ENCODE data around the gene RNF150. TPM values are rescaled to one million over a fixed set of nuclear protein-coding genes. Genes with fewer than 3 reads are reported as not detected.

Gene RNF150
- total RNA-seq, 1 donor from 2014 or later: under 0.01 TPM

DNA sequence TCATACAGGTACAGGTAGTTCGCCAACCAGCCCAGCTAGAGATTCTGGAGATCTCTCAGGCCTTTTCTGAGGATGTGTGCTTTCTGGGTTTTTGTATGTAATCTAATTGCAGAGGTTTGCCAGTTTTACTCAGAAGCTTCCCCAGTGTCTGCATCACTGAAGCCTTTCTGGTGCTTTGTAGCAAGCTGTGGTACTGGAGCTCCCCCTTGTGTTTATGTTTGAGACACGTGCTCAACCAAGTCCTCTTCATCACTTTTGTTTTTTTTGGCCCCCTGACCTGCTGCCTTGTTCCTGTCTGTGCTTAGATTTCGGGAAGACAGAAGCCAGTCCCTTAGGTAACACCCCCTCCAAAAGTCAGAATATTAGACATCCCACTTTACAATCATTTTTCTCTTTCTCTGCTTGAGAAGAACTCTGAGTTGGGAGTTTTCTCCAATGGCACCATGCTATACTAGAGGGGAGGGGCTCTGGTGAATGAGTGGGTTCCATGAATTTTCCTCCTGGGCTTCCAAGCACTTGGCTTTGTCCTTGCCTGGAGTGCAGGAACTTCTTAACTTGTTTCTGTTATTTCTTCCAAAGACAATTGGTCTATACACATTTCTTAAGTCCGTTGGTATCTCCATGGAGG is 248.7 kb downstream of the RNF150 start:
- DNase-seq (ENCODE audit: low read depth) (peak; percentile 67), FAIRE-seq (no peak)
- TF ChIP-seq CTCF (IDR thresholded peaks at IDR 0.05; ENCODE audit: insufficient read depth, low read length, severe bottlenecking): peak; percentile 89
- H3K27me3 ChIP-seq (ENCODE audit: control insufficient read depth, insufficient read depth, low read length): no peaks in the 10 kb centered on the region
- no peak overlapping the region for H3K4me3 ChIP-seq (ENCODE audit: low read depth, low read length)
- no peaks in the 10 kb centered on the region for H3K36me3 ChIP-seq (ENCODE audit: control insufficient read depth, insufficient read depth, low read length)

DNA sequence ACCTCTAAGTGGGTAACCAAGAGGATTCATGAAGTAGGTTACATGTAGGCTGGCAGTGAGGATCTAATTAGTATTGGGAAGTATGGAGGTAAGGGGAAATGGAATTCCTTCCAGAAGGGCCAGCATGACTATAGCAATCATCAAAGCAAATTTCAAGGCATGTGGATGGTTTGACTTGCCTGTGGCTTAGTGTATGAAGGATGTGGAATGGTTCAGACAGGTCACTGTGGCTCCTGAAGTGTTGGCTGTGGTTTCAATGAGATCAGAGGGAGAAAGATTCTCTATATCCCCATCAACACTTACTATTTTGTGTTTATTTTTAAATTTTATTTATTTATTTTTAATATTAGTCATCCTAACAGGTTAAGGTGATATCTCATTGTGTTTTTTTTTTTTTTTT is 255.5 kb downstream of the RNF150 start:
- no peak for FAIRE-seq
- DNase-seq (ENCODE audit: low read depth): no peak
- no peaks in the 10 kb centered on the region for H3K36me3 ChIP-seq (ENCODE audit: control insufficient read depth, insufficient read depth, low read length)

DNA sequence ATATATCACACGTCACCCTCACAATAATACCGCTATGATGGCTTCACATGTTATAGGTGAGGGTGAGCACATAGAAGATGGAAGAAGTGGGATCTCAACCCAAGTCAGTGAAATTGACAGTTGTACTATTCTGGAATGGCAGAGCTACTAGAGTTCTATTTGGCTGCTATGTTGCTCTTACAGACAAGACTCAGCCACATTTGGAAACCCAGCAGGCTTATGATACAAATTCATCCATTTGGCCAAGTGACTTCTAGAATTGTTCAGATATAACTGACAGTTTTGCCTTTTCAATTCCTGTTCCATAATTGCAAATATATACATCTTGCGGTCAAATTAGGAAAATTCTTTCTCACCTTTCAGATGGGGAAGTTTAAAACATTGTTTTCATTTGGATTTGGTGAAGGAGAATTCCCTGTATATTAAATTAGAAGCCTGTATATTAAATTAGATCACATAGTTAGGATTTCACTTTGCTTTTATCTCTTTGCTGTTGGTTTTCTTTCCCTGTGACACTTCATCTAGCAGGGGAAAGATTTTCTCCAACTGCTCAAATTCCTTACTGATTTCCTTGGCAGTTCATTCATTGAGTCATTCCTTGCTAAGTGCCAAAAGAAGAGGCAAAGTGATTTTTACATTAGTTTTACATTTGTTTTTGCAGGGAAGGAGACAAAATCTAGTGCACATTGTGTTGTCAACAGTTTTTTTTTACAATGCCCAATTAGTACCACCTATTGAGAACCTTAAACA is 256.5 kb downstream of the RNF150 start:
- FAIRE-seq (no peak), DNase-seq (ENCODE audit: low read depth) (no peak)
- TF ChIP-seq CTCF (IDR thresholded peaks at IDR 0.05; ENCODE audit: insufficient read depth, low read length, severe bottlenecking): no peak
- no peaks in the 10 kb centered on the region for H3K36me3 ChIP-seq (ENCODE audit: control insufficient read depth, insufficient read depth, low read length)
- H3K4me3 ChIP-seq (ENCODE audit: low read depth, low read length): no peak overlapping the region
- H3K27me3 ChIP-seq (ENCODE audit: control insufficient read depth, insufficient read depth, low read length): no peaks in the 10 kb centered on the region

More for the DNA sequence above, 255.5 kb downstream of the RNF150 start:
- Histone ChIP-seq H3K4me3 (ENCODE audit: low read depth, low read length) (no peak overlapping the region), H3K27me3 (ENCODE audit: control insufficient read depth, insufficient read depth, low read length) (no peaks in the 10 kb centered on the region)
- no peak for TF ChIP-seq CTCF (IDR thresholded peaks at IDR 0.05; ENCODE audit: insufficient read depth, low read length, severe bottlenecking)

GRCh38 chr4:140875746-140876452 is 257.4 kb downstream of the RNF150 start:
- FAIRE-seq: no peak
- no peak for DNase-seq (ENCODE audit: low read depth)
- no peaks in the 10 kb centered on the region for H3K36me3 ChIP-seq (ENCODE audit: control insufficient read depth, insufficient read depth, low read length)
- no peak overlapping the region for H3K4me3 ChIP-seq (ENCODE audit: low read depth, low read length)
- no peaks in the 10 kb centered on the region for H3K27me3 ChIP-seq (ENCODE audit: control insufficient read depth, insufficient read depth, low read length)
- TF ChIP-seq CTCF (IDR thresholded peaks at IDR 0.05; ENCODE audit: insufficient read depth, low read length, severe bottlenecking): no peak

DNA sequence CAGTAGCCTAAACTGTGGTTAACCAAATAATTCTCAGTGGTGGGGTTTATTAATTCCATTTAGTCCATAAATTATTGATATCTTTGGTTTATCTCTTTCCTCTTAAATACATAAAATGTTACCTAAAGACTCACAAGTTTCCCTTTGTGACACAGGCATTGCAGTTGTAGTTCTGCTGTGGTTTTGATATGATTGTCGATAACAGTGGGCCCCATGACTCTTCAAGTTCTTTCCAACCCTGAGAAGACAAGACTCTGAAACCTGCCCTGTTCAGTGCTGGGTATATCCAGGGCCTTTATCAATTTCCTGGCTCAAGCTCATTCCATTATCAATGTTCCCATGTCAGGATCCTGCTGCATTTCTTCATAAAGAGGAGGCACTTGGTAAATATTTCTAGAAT is 259.2 kb downstream of the RNF150 start:
- Histone ChIP-seq H3K27me3 (ENCODE audit: control insufficient read depth, insufficient read depth, low read length) (no peaks in the 10 kb centered on the region), H3K4me3 (ENCODE audit: low read depth, low read length) (no peak overlapping the region), H3K36me3 (ENCODE audit: control insufficient read depth, insufficient read depth, low read length) (no peaks in the 10 kb centered on the region)
- no peak for DNase-seq (ENCODE audit: low read depth)
- no peak for FAIRE-seq
- TF ChIP-seq CTCF (IDR thresholded peaks at IDR 0.05; ENCODE audit: insufficient read depth, low read length, severe bottlenecking): no peak

Measured in bronchial epithelial cell (primary cell).